Measurements from ENCODE around the gene KLF14. TPM values are rescaled to one million over a fixed set of nuclear protein-coding genes. Genes with fewer than 3 reads are reported as not detected.

Gene KLF14
- total and polyA plus RNA-seq, 2 experiments from 2014 or later = not detected

- H3K4me3 ChIP-seq = no peak overlapping the region
- TF ChIP-seq CTCF (IDR thresholded peaks at IDR 0.05; ENCODE audit: low read depth, low read length) = no peak
- no peak overlapping the region for H3K27ac ChIP-seq
- peaks cover 82% of the 10 kb centered on the region for H3K27me3 ChIP-seq
- no peak for DNase-seq (ENCODE audit: low read depth in 1 of 2, low spot score in 1 of 2)
- no peaks in the 10 kb centered on the region for H3K36me3 ChIP-seq
- no peaks in the 10 kb centered on the region for H3K9me3 ChIP-seq (ENCODE audit: low read depth)
- no peaks in the 10 kb centered on the region for H3K4me1 ChIP-seq (ENCODE audit: low read depth)
Measured at GRCh38 chr7:130741331-130741995, 7.5 kb upstream of the KLF14 start.

- peaks cover 84% of the 10 kb centered on the region for H3K27me3 ChIP-seq
Measured at GRCh38 chr7:130740606-130741005, 6.6 kb upstream of the KLF14 start.

GRCh38 chr7:130736298-130736900, 2.4 kb upstream of the KLF14 start:
- Histone ChIP-seq H3K4me1 (ENCODE audit: low read depth) (no peaks in the 10 kb centered on the region), H3K9me3 (ENCODE audit: low read depth) (peaks cover 11% of the 10 kb centered on the region), H3K27ac (no peak overlapping the region), H3K36me3 (no peaks in the 10 kb centered on the region), H3K4me3 (no peak overlapping the region), H3K27me3 (peaks cover 100% of the 10 kb centered on the region)
- no peak for DNase-seq (ENCODE audit: low read depth in 1 of 2, low spot score in 1 of 2)
- TF ChIP-seq CTCF (IDR thresholded peaks at IDR 0.05; ENCODE audit: low read depth, low read length) = no peak

More at GRCh38 chr7:130740606-130741005, 6.6 kb upstream of the KLF14 start:
- Histone ChIP-seq H3K27ac (no peak overlapping the region), H3K36me3 (no peaks in the 10 kb centered on the region), H3K4me3 (no peak overlapping the region), H3K9me3 (ENCODE audit: low read depth) (no peaks in the 10 kb centered on the region), H3K4me1 (ENCODE audit: low read depth) (no peaks in the 10 kb centered on the region)
- DNase-seq (ENCODE audit: low read depth in 1 of 2, low spot score in 1 of 2) = no peak
- no peak for TF ChIP-seq CTCF (IDR thresholded peaks at IDR 0.05; ENCODE audit: low read depth, low read length)

- Histone ChIP-seq H3K27me3 (peaks cover 100% of the 10 kb centered on the region), H3K4me3 (peak overlapping the region; percentile 36), H3K27ac (no peak overlapping the region), H3K4me1 (ENCODE audit: low read depth) (no peaks in the 10 kb centered on the region), H3K9me3 (ENCODE audit: low read depth) (peaks cover 11% of the 10 kb centered on the region), H3K36me3 (no peaks in the 10 kb centered on the region)
- peak in 1 of 2 donors; percentile 14 for DNase-seq (ENCODE audit: low read depth in 1 of 2, low spot score in 1 of 2)
- TF ChIP-seq CTCF (IDR thresholded peaks at IDR 0.05; ENCODE audit: low read depth, low read length) = no peak
Measured at GRCh38 chr7:130734815-130735716, 1.1 kb upstream of the KLF14 start.

- TF ChIP-seq CTCF (IDR thresholded peaks at IDR 0.05; ENCODE audit: low read depth, low read length) = no peak
- Histone ChIP-seq H3K27ac (no peak overlapping the region), H3K36me3 (no peaks in the 10 kb centered on the region), H3K4me1 (ENCODE audit: low read depth) (no peaks in the 10 kb centered on the region), H3K27me3 (peaks cover 100% of the 10 kb centered on the region), H3K4me3 (peak overlapping the region; percentile 36), H3K9me3 (ENCODE audit: low read depth) (peaks cover 11% of the 10 kb centered on the region)
- DNase-seq (ENCODE audit: low read depth in 1 of 2, low spot score in 1 of 2) = peak in 1 of 2 donors; percentile 19
Measured at GRCh38 chr7:130732980-130733930, 752 bp downstream of the KLF14 start.

Measured in cardiac muscle cell (in vitro differentiated cells and primary cell).